ENCODE measurements around the gene P2RX6.
A peak's percentile ranks its signal among the peaks of the same experiment; 100 is the strongest.
"Not testable (repeated sequence)": the region's sequence is repeated elsewhere in the genome, so short reads cannot be mapped to it uniquely, and the experiment has no call there.

Gene P2RX6

DNA sequence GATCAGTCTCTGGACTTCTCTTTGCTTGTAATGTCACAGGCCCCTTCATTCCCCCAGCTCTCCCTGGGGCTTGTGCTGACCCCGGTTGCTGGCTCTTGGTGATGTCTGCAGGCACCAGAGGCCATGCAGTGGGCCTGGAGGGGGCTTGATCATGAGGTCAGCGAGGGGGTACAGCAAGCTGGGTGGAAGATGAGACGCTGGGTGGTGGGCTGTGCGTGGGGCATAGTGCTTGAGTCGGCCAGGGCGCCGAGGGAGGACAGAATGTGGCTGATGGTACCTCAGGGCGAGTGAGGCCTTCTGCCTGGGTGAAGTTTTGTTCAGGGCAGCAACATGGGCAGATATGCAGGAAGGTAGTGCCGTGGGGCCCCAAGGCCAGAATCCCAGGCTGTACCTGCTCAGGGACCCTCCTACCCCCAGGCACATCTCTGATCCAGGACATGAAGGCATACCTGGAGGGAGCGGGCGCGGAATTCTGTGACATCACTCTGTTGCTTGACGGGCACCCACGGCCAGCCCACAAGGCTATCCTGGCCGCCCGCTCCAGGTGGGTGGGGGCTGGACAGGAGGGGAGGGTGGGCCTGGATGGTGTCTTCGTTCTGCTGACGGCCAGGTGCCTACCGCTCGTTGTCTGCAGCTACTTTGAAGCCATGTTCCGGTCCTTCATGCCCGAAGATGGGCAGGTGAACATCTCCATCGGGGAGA, 19.5 kb upstream of the P2RX6 start:
- no peak for DNase-seq

DNA sequence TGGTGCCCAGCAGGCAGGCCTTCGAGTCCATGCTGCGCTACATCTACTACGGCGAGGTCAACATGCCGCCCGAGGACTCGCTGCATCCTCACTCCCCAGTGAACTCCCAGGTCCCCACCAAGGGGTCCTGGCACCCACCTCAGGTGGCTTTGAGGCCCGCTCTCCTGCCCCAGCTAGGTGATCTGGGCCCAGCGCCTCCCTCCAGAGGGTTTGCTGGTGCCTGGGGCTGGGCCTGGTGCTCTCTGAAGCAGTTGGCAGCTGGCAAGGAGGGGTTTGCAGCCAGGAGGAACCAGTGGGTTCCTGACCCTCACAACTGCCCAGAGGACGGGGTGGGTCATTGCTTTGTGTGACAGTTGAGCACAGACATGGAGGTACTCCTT, 18.9 kb upstream of the P2RX6 start:
- no peak for DNase-seq

DNA sequence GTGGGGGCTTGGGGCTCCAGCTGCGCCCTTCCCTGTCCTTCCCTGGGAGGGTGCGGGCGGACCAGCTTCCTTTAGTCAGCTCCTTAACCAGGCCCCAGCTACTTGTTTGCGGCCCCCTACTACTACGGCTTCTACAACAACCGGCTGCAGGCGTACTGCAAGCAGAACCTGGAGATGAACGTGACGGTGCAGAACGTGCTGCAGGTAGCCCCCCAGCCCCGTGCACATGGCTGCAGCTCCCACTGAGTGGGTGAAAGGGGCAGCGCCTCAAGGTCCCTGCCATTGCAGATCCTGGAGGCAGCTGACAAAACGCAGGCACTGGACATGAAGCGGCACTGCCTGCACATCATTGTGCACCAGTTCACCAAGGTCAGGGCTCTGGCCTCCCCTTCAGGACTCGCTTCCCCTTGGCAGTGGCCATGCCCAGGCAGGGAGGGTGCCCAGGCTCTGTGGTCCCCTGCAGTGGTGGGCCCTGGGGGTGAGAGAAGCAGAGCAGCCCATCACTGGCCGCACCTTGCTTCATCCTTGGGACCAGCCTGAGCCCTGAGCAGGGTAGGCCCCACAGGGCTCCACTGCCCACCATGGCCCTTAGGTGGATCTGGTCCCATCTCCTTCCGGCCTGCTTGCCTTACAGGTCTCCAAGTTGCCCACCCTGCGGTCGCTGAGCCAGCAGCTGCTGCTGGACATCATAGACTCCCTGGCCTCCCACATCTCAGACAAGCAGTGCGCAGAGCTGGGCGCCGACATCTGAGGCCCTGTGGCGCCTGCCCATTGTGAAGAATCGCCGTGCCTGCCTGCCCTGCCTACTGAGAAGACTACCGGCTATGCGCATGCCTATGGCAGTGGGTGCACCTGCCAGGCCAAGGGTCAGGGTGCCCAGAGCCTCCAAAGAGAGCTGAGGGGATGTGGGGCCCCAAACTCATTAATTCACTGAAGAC, 18.1 kb upstream of the P2RX6 start:
- DNase-seq: no peak

DNA sequence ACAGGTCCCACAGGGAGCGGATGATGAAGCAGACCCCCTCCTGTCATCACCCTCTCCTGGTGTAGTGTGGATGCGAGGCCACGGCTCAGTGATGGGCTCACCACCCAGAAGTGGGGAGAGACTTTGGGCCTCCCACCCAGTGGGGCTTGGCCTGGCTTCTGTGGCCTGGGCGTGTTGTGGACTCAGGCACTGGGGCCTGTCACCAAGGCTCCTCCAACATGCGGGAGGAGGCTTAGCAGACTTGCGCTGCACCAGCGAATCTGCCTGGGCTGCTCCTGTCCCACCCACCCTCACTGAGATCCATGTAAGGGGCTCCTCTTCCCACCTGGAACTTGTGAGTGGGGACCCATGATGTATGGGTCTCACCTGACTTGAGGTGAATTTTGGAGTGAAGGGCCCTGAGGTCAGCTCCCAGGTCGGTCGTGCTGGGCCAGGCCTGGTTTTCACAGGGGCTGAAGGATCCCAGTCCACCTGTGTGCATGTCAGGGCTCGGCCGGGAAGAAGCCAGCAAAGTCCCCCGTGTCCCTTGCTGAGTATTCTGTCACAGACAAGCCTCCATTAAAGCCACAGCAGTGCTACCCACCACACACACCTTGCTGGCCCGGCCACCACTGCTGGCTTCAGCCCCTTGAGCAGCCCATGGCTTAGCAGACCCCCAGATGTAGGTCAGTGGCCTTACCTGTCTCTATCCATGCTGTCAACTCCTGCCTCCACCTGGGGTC, 17.3 kb upstream of the P2RX6 start:
- no peak for DNase-seq

DNA sequence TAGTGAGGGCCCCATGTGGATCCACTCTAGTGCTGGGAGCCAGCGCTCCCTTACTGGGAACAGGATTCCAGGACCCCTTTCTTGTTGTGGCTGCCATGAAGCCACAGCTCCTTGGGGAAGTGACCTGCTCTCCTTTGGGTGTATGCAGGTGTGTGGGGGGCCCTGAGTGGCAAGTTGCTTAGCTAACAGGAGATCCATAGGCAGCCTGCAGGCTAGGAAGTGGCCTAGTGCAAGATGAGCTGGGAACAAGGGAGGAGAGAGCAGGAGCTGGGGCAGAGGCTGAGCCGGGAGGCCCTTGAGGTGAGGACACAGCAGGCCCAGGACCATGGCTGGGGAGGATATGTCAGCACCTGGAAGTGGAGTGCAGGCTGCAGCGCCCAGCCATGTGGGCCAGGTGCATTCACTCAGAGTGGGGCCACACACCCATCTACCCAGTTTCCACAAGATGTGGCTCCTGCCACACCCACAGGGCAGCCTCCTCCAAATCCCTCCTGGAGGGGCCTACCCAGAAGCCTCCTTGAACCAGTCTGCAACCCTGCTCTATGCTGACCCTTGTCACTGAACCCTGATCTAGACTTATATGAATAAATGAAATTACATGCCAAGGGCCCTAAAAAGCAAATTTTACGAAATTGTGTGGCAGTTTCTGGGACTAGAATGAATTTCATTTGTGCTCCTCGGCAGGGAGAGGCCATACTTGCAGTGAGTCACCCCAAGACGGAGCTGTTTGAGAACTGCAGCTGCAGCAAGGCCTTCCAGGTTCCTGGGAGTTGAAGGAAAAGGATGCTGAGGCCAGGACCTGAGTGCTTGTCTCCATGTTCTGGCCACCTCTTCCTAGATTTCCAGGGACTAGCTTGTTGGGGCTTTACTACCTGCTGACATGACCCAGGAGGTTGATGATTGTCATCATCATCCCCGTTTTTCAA, 16.3 kb upstream of the P2RX6 start:
- DNase-seq: no peak

DNA sequence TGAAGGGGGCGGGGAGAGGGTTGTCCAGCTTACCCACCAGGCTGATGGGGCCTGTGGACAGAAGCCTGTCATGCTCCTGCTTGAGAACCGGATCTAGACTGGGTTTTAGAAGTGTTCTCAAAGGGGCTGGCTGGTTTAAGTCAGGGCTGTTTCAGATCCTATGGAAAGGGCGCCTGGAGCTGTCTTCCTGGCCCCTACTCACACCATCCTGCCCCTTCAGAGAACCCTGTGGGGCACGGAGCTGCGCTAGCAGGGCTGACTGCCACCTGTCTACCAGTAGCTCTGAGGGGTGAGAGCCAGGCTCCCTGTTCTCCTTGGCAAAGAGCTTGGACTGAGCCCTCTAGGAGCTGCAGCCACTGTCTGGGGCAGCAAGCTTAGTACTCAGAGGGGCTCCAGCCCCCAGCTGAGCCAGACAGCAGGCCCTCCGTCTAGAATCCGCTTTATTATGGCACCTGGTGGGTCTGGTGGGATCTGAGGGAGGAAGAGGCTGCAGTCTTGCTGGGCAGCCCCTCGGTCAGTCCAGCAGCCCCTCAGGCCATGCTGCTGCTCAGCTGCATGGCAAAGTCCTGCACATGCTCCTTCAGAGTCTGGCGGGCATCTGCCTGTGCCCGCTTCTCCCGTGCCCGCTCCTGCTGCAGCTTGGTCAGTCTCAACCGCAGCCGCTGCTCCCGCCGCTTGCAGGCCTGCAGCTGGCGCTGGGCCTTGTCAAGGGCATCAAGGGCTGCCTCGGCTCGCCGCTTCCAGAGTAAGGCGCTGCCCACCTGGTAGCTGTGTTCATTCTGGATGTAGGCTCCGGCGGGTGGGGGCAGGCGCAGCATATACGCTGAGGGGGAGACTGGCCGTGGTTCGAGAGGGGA, 15.4 kb upstream of the P2RX6 start:
- no peak for DNase-seq

DNA sequence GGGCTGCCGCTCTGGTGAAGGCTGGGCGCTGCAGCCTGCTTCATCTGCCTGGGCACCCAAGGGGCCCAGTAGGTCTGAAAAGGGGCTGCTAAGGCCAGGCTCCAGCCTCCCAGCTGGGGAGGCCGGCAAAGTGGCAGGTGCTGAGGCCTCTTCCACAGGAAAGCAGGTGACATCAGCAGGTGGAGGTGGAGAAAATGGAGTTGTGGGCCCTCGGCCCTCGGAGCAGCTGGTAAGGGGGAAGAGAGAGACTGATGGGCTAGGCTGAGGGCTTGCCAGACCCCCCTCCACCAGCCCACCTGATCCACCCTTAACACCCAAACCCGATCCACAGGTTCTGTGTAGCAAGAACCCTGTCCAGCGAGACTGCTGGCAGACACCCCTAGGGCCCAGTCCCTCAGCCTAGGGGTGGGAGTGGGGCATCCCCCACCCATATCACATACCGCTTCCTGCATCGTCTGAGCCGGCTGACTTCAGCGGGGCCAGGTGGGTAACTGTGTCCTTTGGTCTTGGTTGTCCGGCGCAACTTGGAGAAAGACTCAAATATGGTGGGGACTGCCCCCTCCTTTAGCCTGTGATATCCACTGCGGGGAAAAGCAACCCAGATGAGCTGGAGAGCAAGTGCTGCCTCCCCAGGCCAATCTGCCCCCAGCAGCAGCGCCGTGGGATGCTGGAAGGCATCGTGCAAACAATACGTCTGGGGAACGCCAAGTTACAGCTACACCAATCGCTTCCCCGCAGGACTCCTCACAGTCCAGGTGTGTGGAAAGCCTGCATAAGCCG, 14.6 kb upstream of the P2RX6 start:
- DNase-seq: no peak

DNA sequence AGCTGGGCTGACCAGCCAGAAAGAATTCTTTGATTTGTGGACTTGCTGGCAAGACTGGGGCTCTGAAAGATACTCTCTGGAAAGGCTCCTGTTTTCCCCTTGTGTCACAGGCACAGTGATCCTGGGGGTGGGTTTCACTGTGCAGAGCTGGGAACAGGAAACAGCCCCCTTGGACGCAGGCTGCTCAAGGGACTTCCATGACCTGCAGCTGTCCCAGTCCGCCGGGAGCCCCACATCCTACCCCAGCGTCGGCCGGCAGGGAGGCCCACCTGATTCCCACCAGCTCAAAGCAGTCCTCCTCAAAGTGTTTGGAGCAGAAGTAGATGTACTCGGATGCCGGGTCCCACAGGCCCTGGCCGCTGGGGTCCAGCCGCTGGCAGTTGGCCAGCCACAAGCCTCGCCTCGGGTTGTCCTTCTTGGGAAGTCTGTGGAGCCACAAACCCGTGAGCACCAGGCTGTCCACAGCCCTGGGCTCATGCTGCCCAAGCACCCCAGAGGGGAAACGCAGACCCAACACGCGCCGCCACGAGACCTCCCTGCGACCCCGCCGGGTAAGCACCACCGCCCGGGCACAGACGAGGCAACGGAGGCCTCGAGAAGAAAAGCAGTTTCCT, 13.9 kb upstream of the P2RX6 start:
- no peak for DNase-seq

DNA sequence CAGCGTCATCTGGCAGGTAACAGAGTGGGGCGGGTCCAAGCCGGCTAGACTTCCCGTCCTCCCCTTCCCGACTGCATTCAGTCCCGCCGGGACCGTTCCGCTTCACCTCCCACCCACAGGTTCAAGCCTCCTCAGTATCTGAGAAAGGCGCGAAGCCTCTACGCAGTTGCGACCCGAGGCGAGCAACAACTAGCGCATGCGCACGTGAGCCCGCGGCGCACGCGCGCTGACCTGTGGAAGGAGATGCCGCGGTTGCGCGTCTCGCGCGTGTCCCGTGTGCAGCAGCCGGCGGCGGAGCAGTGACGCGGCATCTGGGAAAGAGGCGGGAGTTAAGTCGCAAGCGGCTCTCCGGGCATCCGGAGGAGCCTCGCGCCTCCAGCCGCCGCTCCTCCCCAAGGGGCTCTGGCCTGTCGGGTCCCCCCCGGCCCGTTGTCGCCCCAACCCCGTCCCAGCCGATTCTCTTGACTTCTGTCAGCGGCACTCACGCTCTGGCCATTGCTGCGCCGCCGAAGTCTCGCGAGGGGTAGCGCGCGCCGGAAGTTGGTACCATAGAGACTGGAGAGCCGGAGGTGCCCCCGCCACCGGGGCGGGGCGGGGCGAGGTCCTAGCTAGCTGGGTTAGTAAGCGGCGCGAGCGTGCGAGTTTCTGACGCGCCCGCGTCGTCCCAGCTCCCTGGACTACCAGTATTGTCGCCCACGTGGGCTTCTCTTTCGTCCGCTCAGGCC, 13.2 kb upstream of the P2RX6 start, which contains the start of gene THAP7:
THAP7 (minus strand) TSS at position 518 of the 725 bp plus-strand sequence; CDS start at position 311, 207 bp downstream.
- peak; percentile 95 for DNase-seq

DNA sequence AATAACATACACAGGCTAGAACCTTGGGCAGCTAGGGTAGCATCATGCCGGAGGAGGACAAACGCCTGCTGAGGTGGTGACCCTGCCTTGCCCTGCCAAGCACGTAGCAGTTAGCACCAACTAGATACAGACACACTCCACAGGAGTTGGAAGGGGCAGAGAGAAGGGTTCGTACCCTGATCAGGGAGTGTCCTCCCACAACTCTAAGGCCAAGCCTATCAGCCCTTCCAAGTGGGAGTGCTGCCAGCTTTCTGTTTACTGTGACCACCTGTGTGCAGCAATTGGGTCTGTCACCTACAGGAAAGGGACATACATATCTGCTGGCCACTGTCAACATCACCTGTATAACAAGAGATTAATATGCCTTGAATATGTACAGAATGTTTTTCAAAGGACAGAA, 11.2 kb upstream of the P2RX6 start:
- no peak for DNase-seq

DNA sequence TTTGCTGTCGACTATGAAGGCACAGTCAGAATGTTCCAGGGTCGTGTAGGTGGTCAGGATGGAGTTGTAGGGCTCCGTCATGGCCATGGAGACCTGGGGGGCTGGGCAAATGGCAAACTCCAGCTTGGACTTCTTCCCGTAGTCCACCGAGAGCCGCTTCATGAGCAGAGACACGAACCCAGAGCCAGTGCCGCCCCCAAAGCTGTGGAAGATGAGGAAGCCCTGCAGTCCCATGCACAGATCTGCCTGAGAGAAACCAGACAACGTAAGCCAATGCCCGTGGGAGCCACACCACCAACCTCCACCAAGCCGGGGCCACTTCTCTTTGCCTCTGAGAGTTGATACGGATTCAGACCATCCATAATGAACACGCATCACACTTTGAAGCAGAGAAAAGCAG, 5.8 kb upstream of the P2RX6 start:
- not testable (repeated sequence) for DNase-seq

DNA sequence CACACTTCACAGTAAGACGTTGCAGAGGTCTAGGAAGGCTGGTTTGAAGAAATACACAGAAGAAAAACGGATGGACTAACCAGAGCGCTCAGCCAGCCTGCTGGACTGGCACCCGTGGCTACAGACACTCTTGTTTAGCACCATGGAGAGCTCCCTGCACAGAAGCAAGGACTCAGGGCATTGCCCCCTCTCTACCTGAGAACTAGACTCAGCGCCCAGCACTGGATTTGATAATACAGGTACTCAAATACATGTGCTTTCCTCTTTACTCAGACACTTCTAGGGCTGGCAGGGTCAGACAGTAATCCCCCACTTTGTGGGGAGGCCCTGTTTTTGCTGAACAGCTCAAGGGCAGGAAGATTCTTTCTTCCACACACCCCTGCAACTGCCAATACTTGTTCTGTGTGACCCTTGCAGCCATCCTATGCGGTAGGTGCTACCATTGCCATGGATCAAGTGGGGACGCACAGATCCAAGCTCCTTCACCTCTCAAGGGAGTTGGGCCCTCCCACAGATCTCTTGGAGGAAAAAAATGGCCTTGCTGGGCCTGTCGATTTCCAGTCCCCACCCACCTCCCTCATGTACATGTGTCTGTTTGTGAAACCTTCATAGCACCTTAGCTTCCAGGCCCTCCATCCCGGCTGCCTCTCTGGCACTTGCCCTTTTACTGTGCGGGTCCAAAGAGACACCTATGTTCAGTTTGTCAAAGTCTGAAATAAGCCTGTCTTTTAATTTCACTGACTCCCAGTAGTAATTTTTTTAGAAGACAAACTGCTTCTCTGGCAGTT, 5.1 kb upstream of the P2RX6 start:
- peak; percentile 14 for DNase-seq

DNA sequence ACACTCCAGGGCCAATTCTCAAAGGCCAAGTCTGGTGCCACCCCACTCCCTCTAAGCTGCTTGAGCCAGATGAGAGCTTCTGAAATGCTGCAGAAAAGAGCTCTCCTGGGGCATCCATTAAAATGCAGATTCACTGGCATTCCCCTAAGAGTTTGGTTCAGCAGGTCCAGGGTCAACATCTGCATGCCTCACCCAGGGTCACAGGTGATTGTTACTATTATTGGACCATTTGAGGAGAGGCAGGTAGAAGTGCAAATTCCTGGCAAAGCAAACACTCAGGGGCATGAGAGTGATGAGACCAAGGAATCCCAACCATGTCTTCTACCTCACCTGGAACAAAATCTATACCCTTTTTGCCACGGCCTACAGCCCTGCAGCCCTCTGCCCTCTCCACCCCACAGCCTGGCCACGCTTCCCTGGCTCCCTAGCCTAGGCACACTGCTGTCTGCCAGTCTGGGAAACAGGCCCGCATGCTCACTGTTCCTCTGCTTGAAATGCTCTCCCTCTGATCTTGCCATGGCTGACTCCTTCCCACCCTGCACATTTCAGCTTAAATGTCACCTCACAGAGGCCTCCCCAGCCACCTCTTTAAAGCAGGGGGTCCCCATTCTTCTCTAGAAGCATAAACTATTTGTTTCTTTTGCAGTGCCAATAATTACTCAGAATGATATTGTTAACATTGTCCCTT, 4.4 kb upstream of the P2RX6 start:
- no peak for DNase-seq

DNA sequence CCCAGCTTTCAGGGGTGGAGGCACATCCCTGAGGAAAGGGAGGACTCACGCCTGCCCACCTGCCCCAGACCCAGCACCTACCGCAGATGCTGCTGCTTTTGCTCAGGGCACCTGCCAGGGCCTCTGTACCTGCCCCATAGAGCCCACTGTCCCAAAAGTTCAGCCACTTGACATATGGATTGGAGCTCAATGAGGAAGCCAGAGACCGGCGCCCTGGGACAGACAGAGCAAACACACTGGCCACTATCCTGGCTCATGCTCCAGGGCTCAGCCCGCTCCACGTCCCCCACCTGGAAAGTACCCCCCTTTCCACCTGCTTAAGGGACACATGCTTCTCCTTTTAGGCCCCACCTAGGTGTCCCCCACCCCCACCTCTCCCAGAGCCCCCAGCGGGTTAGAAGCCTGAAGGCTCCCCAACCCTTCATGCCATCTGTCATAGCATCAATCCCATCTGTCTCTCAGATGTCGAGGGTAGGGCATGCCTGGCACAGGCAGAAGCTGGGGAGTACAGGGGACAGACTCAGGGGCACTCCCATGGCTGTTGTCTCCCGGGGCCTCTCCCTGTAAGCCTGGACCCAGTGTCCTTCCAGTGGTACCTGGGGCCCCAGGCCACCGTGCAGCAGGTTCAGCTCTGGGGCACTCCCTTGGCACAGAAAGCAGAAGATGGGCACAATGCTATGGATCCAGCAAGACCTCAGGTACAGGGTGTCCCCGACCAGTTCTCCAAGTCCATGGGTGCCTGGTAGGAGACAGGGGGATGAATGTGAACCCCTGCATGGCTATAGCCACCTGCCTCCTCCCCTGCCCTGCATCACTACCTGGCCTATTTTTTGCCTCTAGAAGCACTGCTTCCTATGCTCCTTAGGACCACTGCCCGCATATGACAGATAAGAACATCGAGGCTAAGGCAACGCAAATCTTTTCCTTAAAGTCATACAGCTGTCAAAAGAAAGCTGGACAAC, 2.2 kb upstream of the P2RX6 start:
- no peak for DNase-seq

DNA sequence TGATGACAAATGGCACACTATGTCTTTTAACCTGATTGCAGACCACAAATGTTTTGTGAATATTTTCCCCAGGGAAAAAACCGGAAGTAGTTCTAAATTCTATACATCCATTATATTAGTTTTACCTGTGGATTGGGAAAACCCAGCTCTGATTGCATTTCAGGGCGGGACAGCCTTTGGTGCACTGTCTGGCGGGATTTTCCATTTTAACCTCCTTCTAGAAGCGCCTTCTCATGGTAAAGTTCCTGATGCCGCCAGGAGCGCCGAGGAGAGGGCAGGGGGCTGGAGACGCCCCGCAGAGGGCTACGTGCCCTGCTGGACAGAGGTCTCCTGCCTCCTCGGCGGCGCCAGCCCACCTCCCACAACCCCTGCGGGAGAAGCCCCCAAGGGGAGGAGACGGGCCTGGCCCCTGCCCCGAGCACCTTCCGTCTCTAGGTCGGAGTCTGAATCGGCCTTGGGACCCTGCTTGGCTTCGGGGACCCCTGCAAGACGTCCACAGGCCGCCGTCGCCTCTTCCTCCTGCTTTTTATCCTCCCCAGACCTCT, 1.2 kb upstream of the P2RX6 start:
- no peak for DNase-seq

DNA sequence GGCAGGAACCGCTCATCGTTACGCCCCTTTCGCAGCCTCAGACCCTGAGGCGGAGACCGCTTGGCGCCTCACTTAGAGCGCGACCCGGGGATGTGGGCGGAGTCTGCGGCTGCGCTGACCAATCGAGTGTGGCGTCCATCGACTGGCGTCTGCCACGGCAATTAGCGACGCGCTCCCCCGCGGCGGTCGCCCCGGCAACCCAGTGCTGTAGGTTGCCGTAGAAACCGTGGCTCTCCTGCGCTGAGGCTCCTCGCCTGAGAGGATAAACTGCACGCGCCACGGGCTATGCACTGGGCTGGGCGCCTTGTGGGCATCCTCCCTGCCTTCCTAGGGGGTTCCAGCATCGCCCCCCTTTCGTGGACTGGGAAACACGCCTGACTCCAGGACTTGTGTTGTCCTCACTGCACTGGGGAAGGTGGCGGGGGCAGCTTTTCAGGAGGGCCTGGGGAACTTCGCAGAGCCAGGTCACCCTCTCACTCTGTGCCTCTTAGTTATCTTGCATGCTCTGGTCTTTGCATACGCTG, 701 bp upstream of the P2RX6 start:
- DNase-seq: peak; percentile 89
